Measurements from ENCODE around the gene SEMA3F.

The SEMA3F gene

DNA sequence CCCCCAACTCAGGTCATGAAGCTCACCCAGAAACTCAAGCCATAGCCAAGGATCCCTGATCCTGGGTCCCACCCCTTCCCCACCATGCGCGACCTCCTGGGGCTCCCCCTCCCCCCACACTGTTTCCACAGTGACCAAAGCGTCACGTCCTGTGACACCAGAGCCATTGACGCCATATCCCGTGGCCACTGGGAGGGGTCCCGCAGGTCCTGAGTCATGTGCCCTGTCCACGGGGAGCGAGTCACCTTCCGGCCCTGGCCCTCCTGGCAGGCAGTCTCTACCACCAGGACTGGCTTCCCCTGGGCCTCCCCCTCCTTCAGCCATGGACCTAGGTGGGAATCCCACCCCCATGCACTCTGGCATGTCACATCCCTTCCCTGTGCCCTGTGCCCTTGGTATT, 15.6 kb downstream of the SEMA3F start:
- DNase-seq (ENCODE audit: low read depth): peak; percentile 40

DNA sequence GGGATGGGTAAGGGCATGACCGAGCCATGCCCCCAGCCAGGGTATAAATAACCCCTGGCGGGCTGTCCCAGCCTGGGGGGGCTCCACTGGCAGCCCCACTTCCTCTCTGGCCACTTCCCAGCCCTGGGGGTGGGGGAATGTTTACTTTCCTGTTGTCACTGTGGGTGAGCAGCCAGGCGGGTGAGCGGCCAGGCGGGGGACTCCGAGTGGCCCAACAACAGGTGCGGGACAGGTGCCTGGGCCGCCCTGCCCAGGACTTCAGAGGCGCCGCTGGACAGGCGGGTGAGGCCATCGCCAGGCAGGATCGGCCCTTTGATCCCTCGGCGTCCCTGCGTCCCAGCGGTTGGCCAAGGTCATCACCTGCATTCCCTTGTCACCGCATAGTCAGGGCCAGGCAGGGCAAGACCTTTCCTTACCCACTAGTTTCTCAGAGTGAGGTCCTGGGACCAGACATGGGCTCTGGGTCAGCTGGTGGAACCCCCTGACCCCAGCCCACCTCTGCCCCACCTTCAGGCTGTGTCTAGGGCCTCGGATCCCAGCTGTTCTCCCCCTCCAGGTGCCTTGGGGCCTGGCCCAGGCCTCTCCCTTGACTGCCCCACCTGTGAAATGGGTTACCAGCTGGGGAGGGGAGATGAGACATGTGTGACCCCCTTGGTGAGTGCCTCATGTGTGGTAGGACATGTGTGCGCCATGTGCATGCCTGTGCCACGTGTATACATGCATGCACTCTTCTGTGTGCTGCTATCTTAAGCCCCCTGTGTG, 16.6 kb downstream of the SEMA3F start:
- DNase-seq (ENCODE audit: low read depth): no peak

DNA sequence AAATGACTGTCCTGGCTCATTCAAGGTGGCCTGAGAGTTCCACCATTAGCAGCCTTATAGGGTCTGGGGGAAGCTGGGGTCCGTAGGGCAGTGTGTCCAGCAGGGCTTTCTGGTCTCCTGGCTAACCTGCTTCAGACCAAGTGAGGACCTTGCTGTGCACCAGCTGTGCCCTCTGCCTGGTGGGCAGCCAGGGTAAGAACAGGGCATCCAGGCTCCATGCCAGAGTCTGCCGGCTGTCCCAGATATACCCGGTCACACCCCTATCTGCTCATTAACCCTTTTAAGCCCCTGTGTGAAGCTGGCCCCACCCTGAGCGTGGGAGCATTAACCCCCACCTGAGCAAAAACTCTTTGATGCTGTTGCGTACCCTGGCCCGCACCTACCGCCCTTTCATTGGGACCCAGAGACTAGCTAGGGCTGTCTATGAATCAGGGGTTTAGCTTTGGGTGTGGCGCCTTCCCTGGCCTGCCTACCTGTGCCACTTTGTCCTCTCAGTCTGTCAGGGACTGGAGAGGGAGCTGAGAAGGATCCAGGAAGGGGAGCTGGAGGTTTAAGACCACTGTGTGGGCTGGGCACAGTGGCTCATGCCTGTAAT, 17.6 kb downstream of the SEMA3F start:
- DNase-seq (ENCODE audit: low read depth): no peak

DNA sequence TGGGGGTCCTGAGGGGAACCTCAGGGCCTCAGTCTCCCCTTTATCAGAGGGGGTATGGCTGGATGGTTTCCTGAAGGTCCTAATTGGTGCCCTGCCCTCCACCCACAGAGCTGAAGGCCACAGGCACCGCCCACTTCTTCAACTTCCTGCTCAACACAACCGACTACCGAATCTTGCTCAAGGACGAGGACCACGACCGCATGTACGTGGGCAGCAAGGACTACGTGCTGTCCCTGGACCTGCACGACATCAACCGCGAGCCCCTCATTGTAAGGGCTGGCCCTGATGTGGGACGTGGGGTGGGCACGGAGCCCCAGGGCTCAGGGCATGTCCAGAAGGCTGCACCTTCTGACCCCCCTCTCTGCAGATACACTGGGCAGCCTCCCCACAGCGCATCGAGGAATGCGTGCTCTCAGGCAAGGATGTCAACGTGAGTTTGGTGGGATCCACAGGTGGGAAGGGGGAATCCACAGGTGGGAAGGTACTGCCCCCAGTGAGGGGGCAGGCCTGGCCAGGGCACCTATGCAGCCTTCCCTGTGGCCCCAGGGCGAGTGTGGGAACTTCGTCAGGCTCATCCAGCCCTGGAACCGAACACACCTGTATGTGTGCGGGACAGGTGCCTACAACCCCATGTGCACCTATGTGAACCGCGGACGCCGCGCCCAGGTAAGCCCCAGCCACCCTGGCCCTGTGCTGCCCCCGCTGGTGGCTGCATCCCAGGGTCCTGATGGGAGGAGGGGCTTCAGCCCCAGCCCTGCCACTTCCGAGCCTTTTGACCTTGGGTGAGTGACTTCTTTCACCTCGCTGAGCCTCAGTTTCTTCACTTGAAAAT, 18.8 kb downstream of the SEMA3F start:
- no peak for DNase-seq (ENCODE audit: low read depth)

GRCh38 chr3:50174517-50174895, 19.4 kb downstream of the SEMA3F start:
- DNase-seq (ENCODE audit: low read depth): no peak

DNA sequence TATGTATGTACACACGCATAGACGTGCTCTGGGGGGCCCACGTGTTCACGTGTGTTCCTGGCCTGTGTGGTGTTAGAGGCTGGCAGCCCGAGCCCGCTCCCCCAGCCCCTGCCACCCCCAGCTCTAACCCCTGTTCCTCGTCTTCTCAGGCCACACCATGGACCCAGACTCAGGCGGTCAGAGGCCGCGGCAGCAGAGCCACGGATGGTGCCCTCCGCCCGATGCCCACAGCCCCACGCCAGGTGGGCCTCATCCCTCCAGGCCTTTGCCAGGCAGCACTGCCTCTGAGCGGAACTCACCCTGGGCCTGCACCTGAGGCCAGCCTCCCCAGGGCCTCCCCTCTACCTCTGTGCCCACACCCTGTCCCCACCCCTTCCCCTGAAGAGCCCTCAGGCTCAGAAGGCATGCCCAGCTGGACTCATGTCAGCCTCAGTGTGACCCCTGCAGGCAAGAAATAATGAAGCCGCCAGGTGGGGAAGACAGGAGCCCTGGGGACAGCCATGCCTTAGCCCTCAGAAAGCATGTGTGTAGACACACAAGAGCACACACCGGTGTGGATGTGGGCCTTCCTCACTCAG, 19.9 kb downstream of the SEMA3F start:
- no peak for DNase-seq (ENCODE audit: low read depth)

- DNase-seq (ENCODE audit: low read depth): no peak
These were observed 22.2 kb downstream of the SEMA3F start for GRCh38 chr3:50177346-50177745.

DNA sequence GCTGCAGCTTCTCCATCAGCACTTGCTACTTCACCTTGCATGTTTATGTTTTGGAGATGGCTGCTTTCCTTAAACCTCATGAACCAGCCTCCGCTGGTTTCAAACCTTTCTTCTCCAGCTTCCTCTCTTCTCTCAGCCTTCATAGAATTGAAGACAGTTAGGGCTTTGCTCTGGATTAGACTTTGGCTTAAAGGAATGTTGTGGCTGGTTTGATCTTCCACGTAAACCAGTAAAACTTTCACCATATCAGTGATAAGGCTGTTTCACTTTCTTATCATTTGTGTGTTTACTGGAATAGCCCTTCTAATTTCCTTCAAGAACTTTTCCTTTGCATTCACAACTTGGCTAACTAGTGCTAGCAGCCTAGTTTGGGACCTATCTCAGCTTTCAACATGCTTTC, 24.6 kb downstream of the SEMA3F start:
- peak; percentile 76 for DNase-seq (ENCODE audit: low read depth)

DNA sequence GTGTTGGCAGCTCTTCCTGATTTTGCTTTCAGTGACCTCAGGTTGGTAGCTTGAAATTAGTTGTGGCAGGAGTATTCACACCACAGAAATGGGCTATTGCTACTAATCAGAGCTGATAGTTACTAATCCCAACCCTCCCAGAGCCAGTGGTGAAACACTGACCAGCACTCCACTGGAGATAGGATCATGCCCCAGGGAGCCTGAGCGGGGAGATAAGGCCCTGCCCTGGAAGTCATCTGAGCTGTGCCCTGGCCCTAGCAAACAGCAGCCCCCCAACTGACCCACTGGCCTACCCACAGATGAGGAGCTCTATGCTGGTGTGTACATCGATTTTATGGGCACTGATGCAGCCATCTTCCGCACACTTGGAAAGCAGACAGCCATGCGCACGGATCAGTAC, 26.9 kb downstream of the SEMA3F start:
- no peak for DNase-seq (ENCODE audit: low read depth)

DNA sequence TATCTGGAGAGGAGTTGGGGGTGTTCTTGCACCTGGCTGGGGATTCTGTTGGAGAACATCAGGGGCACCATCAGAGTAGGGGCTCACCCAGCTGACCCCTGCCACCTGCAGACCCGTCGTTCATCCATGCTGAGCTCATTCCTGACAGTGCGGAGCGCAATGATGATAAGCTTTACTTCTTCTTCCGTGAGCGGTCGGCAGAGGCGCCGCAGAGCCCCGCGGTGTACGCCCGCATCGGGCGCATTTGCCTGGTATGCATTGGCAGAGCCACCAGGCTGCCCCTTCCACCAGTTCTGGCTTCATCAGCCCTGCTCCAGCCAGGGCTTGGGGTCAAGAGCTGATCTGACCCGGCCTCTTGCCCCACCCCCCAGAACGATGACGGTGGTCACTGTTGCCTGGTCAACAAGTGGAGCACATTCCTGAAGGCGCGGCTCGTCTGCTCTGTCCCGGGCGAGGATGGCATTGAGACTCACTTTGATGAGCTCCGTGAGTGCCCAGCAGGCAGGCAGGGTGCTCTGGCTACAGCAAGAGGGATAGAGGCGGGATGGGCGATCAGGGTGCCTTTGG, 27.5 kb downstream of the SEMA3F start:
- DNase-seq (ENCODE audit: low read depth): no peak

GRCh38 chr3:50183755-50184154, 28.6 kb downstream of the SEMA3F start:
- no peak for DNase-seq (ENCODE audit: low read depth)

DNA sequence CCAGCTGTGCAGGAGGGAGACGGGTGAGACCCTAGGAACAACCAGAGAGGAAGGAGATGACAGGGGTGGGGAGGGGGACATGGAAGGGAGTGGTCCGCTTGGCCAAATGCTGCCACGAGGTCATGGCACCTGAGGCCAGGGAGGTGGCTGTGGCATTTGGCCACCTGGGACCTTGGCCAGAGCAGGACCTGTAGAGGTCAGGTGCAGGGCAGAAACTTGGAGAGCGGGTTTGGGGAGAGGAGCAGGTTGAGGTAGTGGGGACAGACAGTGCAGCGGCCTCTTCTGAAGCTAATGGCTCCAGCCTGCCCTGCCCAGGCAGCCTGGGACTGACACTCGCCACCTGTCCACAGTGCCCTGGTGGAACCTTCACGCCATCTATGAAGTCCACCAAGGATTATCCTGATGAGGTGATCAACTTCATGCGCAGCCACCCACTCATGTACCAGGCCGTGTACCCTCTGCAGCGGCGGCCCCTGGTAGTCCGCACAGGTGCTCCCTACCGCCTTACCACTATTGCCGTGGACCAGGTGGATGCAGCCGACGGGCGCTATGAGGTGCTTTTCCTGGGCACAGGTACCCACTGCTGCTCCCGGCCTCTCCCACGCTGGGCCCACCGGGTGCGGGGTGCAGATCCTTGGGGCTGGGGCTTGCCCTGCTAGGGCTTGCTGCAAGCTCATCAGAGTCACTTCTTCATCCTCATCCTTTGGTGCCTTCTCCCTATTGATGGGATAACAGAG, 29.3 kb downstream of the SEMA3F start:
- no peak for DNase-seq (ENCODE audit: low read depth)

DNA sequence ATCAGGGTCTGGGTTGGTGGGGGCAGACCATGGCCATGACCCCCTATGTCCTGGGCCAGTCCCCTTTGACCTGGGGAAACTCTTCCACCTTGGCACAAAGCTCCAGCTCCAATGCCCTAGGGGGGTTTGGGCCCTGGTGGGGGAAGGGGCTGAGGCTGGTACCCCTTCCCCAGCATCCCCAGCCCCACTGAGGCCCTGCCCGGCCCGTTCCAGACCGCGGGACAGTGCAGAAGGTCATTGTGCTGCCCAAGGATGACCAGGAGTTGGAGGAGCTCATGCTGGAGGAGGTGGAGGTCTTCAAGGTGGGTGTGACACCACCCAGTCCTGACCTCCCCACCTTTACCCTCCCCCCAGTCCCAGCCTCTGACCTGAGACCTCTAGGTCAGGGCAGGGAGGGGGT, 30.1 kb downstream of the SEMA3F start:
- no peak for DNase-seq (ENCODE audit: low read depth)

DNA sequence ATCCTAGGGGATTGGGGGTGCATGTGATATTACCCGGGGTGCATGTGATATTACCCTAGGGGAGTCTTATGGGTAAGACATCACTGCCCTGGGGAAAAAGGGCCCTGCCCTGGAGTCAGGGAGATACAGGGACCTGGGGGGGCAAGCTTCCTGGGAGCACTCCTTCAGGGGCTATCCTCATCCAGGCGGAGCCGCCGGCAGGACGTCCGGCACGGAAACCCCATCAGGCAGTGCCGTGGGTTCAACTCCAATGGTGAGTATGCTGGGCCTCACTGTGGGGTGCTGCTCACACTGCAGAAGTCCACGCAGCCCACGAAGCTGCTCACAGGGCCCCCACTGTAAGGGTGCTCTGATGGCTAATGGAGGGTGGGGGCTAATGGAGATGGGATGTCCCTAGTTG, 31.0 kb downstream of the SEMA3F start:
- no peak for DNase-seq (ENCODE audit: low read depth)

- no peak for DNase-seq (ENCODE audit: low read depth)
These were observed 32.6 kb downstream of the SEMA3F start for GRCh38 chr3:50187750-50188149.

DNA sequence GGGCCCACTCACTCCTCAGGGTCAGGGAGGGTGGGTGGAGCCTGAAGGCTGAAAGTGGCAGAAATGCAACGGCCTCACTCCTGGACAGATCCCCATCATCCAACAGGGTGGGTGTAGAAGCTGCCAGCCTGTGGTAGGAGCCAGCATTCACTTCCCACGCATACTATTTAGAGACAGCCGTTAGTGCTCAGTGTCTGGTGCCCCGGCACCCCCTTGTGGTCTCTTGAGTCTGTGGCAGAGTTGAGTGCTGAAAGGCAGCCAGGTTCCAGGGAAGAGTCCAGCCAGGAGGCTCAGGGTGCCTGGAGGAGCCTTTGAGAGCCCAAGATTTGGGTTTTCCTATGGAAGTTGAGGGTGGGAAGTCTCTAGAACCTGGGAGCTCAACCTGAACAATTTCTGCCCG, 34.1 kb downstream of the SEMA3F start:
- peak; percentile 80 for DNase-seq (ENCODE audit: low read depth)

- DNase-seq (ENCODE audit: low read depth): no peak
These were observed 34.9 kb downstream of the SEMA3F start for GRCh38 chr3:50189989-50190388.

- no peak for DNase-seq (ENCODE audit: low read depth)
These were observed 36.0 kb downstream of the SEMA3F start, which contains the start of gene GNAT1 for GRCh38 chr3:50190936-50191660. GNAT1 (plus strand) TSS chr3:50191610; CDS start chr3:50191726, 116 bp downstream.

DNA sequence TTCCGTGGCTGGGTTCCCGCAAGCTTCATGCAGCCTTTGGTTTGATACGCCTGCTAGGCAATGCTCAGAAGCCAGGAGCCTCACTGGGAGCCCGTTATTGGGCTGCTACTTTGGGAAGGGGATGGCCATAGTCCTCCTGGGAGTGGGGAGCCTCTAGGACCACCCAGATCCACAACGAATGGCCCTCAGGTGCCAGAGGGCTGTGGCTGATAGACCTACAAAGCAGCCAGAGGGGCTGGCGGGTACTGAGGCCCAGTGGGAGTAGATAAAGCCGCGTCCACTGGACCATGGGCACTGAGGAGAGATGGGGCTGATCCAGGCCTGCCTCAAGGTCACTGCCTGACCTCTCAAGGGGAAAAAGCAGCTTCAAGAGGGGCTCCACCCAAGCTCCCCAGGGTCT, 37.0 kb downstream of the SEMA3F start:
- no peak for DNase-seq (ENCODE audit: low read depth)

DNA sequence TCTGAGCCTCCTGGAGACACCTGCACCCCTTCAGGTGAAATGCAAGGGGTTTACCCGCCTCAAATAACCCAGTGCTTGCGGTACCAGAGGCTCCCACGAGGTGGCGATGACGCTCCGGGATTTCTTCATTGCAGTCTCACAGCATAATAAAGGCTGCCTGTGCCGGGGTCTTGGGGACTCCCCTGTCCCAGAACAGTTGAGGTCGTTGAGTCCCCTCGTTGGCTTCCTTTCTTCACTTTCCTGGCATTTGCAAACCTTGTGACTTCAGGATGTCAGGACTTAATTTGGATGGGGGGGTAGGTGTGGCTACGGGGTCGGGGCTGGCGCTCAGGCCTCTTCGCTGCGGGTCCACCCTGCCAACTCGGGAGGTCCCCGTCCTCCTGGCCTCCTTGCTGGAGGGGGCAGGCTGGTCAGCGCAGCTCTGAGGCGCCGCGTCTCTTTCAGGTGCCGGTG, 37.6 kb downstream of the SEMA3F start:
- DNase-seq (ENCODE audit: low read depth): peak; percentile 37

- DNase-seq (ENCODE audit: low read depth): no peak
These were observed 38.2 kb downstream of the SEMA3F start for GRCh38 chr3:50193286-50193685.
